A673 (cell line): ENCODE data around the gene MAN2B2. TPM values are rescaled to one million over a fixed set of nuclear protein-coding genes. Genes with fewer than 3 reads are reported as not detected.

Experiments
- BruUV-seq: library from RNA; stranded (reverse); fragments of 400-500 nt; replicated peaks from 2 replicates; lab custom pipeline; 2021; lab: Mats Ljungman, UMichigan
- CTCF ChIA-PET: fragments of 300-600 bp; sonication (Branson Sonifier 250); formaldehyde crosslinking; loops from one replicate; lab custom pipeline; 2022; ENCODE audit warnings: antibody characterized with exemption; lab: Charles Lee
- POLR2A ChIA-PET: fragments of 300-600 bp; sonication (Branson Sonifier 250); formaldehyde crosslinking; loops from one replicate; lab custom pipeline; 2022; ENCODE audit warnings: antibody characterized with exemption; ENCODE audit not compliant: low non-redundant PET; lab: Charles Lee
- DNase-seq: peaks from one replicate; pipeline ENCODE4 v3.0.0-alpha.2; 2015; ENCODE audit warnings: low spot score
- H3K27ac ChIP-seq: fragments of 200-600 bp; sonication (generic); 2 replicates; pipeline ENCODE4 v1.5.1; 2016; ENCODE audit warnings: mixed run types, low read depth, mild to moderate bottlenecking, mixed read lengths, antibody characterized with exemption, low read length; ENCODE audit not compliant: poor library complexity, severe bottlenecking
- H3K27me3 ChIP-seq: fragments of 200-600 bp; sonication (generic); replicated peaks from 2 replicates; pipeline ENCODE4 v1.6.1; 2017; ENCODE audit warnings: mixed run types, low read depth, mild to moderate bottlenecking, mixed read lengths, antibody characterized with exemption, low read length; ENCODE audit not compliant: insufficient read depth, poor library complexity
- H3K36me3 ChIP-seq: fragments of 200-600 bp; sonication (generic); 2 replicates; pipeline ENCODE4 v1.6.1; 2016; ENCODE audit warnings: mixed run types, mild to moderate bottlenecking, mixed read lengths, antibody characterized with exemption, low read length; ENCODE audit not compliant: insufficient read depth, poor library complexity, severe bottlenecking
- H3K4me1 ChIP-seq: fragments of 200-600 bp; sonication (generic); 2 replicates; pipeline ENCODE4 v1.6.1; 2017; ENCODE audit warnings: mixed run types, mild to moderate bottlenecking, mixed read lengths, antibody characterized with exemption, low read length; ENCODE audit not compliant: insufficient read depth, poor library complexity, severe bottlenecking
- H3K4me3 ChIP-seq: fragments of 200-600 bp; sonication (generic); 2 replicates; pipeline ENCODE4 v1.5.1; 2016; ENCODE audit warnings: low read depth, mixed run types, mild to moderate bottlenecking, mixed read lengths, low read length; ENCODE audit not compliant: poor library complexity, severe bottlenecking
- H3K9me3 ChIP-seq: fragments of 200-600 bp; sonication (generic); 2 replicates; pipeline ENCODE4 v1.6.1; 2016; ENCODE audit warnings: mixed run types, low read depth, mild to moderate bottlenecking, mixed read lengths, antibody characterized with exemption, low read length; ENCODE audit not compliant: poor library complexity, severe bottlenecking
- CTCF ChIP-seq: fragments of 300-800, 200-600 bp; sonication (generic); conservative IDR thresholded peaks from 2 replicates; pipeline ENCODE4 v1.5.1; 2017; ENCODE audit warnings: low read depth, mild to moderate bottlenecking, antibody characterized with exemption, low read length, moderate library complexity, mixed read lengths
- EZH2 ChIP-seq: fragments of 200-600 bp; sonication (generic); IDR thresholded peaks from 2 replicates; pipeline ENCODE4 v1.6.1; 2017; ENCODE audit warnings: borderline replicate concordance, low read depth, mild to moderate bottlenecking, mixed read lengths, antibody characterized with exemption, low read length; ENCODE audit not compliant: poor library complexity, severe bottlenecking
- intact Hi-C: fragments of 100-400 bp; cut with micrococcal nuclease; formaldehyde crosslinking; loops from one replicate; pipeline ENCODE4 v1.10.0; 2022; ENCODE audit not compliant: unreplicated experiment
- total RNA-seq: library from RNA; stranded (reverse); gene quantifications from 2 replicates; pipeline ENCODE4 v1.2.3, GENCODE V29; 2021

The MAN2B2 gene
- total RNA-seq, 1 experiment from 2014 or later: 14.9 TPM

- Histone ChIP-seq H3K4me1 (no peaks in the 10 kb centered on the region), H3K9me3 (no peaks in the 10 kb centered on the region), H3K27me3 (peaks cover 95% of the 10 kb centered on the region), H3K4me3 (no peak overlapping the region), H3K27ac (no peak overlapping the region), H3K36me3 (no peaks in the 10 kb centered on the region)
- DNase-seq: no peak
- BruUV-seq: no TSS peak
- ChIA-PET CTCF (no interaction called here), POLR2A (no interaction called here)
- TF ChIP-seq EZH2 (no peak), CTCF (no peak)
- intact Hi-C loops: no loop called here
Observed at GRCh38 chr4:6557185-6557584, 17.8 kb upstream of the MAN2B2 start.

GRCh38 chr4:6557856-6558255 is 17.1 kb upstream of the MAN2B2 start:
- peaks cover under 1% of the 10 kb centered on the region for H3K4me1 ChIP-seq
- no TSS peak for BruUV-seq
- no peak for DNase-seq
- ChIA-PET CTCF (no interaction called here), POLR2A (no interaction called here)
- H3K4me3 ChIP-seq: no peak overlapping the region
- no peaks in the 10 kb centered on the region for H3K36me3 ChIP-seq
- intact Hi-C loops: no loop called here
- no peaks in the 10 kb centered on the region for H3K9me3 ChIP-seq
- peaks cover 95% of the 10 kb centered on the region for H3K27me3 ChIP-seq
- TF ChIP-seq CTCF (no peak), EZH2 (no peak)
- H3K27ac ChIP-seq: no peak overlapping the region

- intact Hi-C loops: no loop called here
- ChIA-PET CTCF (no interaction called here), POLR2A (no interaction called here)
- BruUV-seq: no TSS peak
- DNase-seq: no peak
- Histone ChIP-seq H3K4me3 (no peak overlapping the region), H3K27me3 (peaks cover 95% of the 10 kb centered on the region), H3K27ac (no peak overlapping the region), H3K4me1 (peaks cover 6% of the 10 kb centered on the region), H3K36me3 (no peaks in the 10 kb centered on the region), H3K9me3 (no peaks in the 10 kb centered on the region)
- TF ChIP-seq CTCF (no peak), EZH2 (no peak)
Observed at GRCh38 chr4:6560416-6561172, 14.4 kb upstream of the MAN2B2 start.
